HFF-Myc (cell line): ENCODE measurements around the gene PRKCE.

Experiments used
- DNase-seq: peaks from one replicate; pipeline ENCODE4 v3.0.0-alpha.2; 2011; ENCODE audit warnings: low read depth; ENCODE audit errors: extremely low read depth
- H3K4me3 ChIP-seq: replicated peaks from 2 replicates; pipeline ENCODE4 v1.5.1; 2011; ENCODE audit warnings: low read depth, mild to moderate bottlenecking, control low read depth, low read length
- CTCF ChIP-seq: IDR thresholded peaks from 2 replicates; pipeline ENCODE4 v1.5.1; 2012; ENCODE audit warnings: mild to moderate bottlenecking, low read depth, low read length, control low read depth; ENCODE audit errors: missing control alignments

PRKCE gene

GRCh38 chr2:46002507-46002883, 351.0 kb downstream of the PRKCE start:
- no peak overlapping the region for H3K4me3 ChIP-seq
- TF ChIP-seq CTCF, result no peak
- no peak for DNase-seq

GRCh38 chr2:46002947-46003346, 351.5 kb downstream of the PRKCE start:
- TF ChIP-seq CTCF, result no peak
- no peak for DNase-seq
- no peak overlapping the region for H3K4me3 ChIP-seq

GRCh38 chr2:46003903-46004473, 352.5 kb downstream of the PRKCE start:
- no peak for DNase-seq
- H3K4me3 ChIP-seq, result no peak overlapping the region
- no peak for TF ChIP-seq CTCF

GRCh38 chr2:46006473-46007025, 355.1 kb downstream of the PRKCE start:
- H3K4me3 ChIP-seq, result no peak overlapping the region
- DNase-seq, result no peak
- TF ChIP-seq CTCF, result no peak

- no peak overlapping the region for H3K4me3 ChIP-seq
- TF ChIP-seq CTCF, result no peak
- DNase-seq, result no peak
Measured at GRCh38 chr2:46007412-46007811, 355.9 kb downstream of the PRKCE start.

GRCh38 chr2:46008091-46008870, 356.8 kb downstream of the PRKCE start:
- no peak for TF ChIP-seq CTCF
- DNase-seq, result no peak
- no peak overlapping the region for H3K4me3 ChIP-seq
